ENCODE results near the gene PPP1R12B. TPM values are rescaled to one million over a fixed set of nuclear protein-coding genes. Genes with fewer than 3 reads are reported as not detected.
"Not testable (repeated sequence)": the region's sequence is repeated elsewhere in the genome, so short reads cannot be mapped to it uniquely, and the experiment has no call there.

Gene PPP1R12B
- total RNA-seq, 4 donors from 2014 or later, result 197 to 386 (median 303) TPM

- no peak for TF ChIP-seq CTCF (IDR thresholded peaks at IDR 0.05)
- no peak for TF ChIP-seq POLR2A (IDR thresholded peaks at IDR 0.05)
- H3K36me3 ChIP-seq, result no peaks in the 10 kb centered on the region
- no peak overlapping the region for H3K4me3 ChIP-seq
- peaks cover 0 to 21% of the 10 kb centered on the region in 2 donors for H3K4me1 ChIP-seq
- intact Hi-C loops (cut with DNase I; ENCODE audit: low total_unique reads), result no loop called here
- DNase-seq, result no peak
- H3K27ac ChIP-seq, result no peak overlapping the region
- H3K27me3 ChIP-seq, result no peaks in the 10 kb centered on the region
- no peaks in the 10 kb centered on the region for H3K9me3 ChIP-seq
These were observed 272.9 kb downstream of the PPP1R12B start for GRCh38 chr1:202621446-202621845.

- Histone ChIP-seq H3K27me3 (no peaks in the 10 kb centered on the region), H3K36me3 (no peaks in the 10 kb centered on the region), H3K4me1 (peaks cover 0 to 21% of the 10 kb centered on the region in 2 donors), H3K4me3 (no peak overlapping the region), H3K9me3 (no peaks in the 10 kb centered on the region), H3K27ac (no peak overlapping the region)
- TF ChIP-seq POLR2A (IDR thresholded peaks at IDR 0.05) (no peak), CTCF (IDR thresholded peaks at IDR 0.05) (no peak)
- no peak for DNase-seq
- intact Hi-C loops (cut with DNase I; ENCODE audit: low total_unique reads), result no loop called here
These were observed 273.9 kb downstream of the PPP1R12B start for GRCh38 chr1:202622388-202622787.

- Histone ChIP-seq H3K27me3 (no peaks in the 10 kb centered on the region), H3K27ac (peak overlapping the region; percentile 62 to 75), H3K9me3 (no peaks in the 10 kb centered on the region), H3K4me1 (peaks cover 0 to 21% of the 10 kb centered on the region in 2 donors), H3K36me3 (no peaks in the 10 kb centered on the region), H3K4me3 (peak overlapping the region; percentile 13 to 17)
- peak; percentile 67 to 72 for DNase-seq
- TF ChIP-seq POLR2A (IDR thresholded peaks at IDR 0.05) (no peak), CTCF (IDR thresholded peaks at IDR 0.05) (no peak)
- intact Hi-C loops (cut with DNase I; ENCODE audit: low total_unique reads), result no loop called here
These were observed 274.6 kb downstream of the PPP1R12B start for GRCh38 chr1:202623075-202623474.

- DNase-seq, result peak in 1 of 2 donors; percentile 43
- peak overlapping the region; percentile 13 to 17 for H3K4me3 ChIP-seq
- intact Hi-C loops (cut with DNase I; ENCODE audit: low total_unique reads); H3K27me3 ChIP-seq; H3K36me3 ChIP-seq; H3K9me3 ChIP-seq: not testable (repeated sequence)
- peaks cover 0 to 18% of the 10 kb centered on the region in 2 donors for H3K4me1 ChIP-seq
- peak overlapping the region; percentile 62 to 75 for H3K27ac ChIP-seq
These were observed 275.0 kb downstream of the PPP1R12B start for GRCh38 chr1:202623476-202623875.

GRCh38 chr1:202624088-202624780 lies 275.7 kb downstream of the PPP1R12B start:
- H3K36me3 ChIP-seq, result no peaks in the 10 kb centered on the region
- H3K27ac ChIP-seq, result no peak overlapping the region
- no peak overlapping the region for H3K4me3 ChIP-seq
- intact Hi-C loops (cut with DNase I; ENCODE audit: low total_unique reads), result no loop called here
- no peak for DNase-seq
- H3K27me3 ChIP-seq, result no peaks in the 10 kb centered on the region
- peaks cover 0 to 11% of the 10 kb centered on the region in 2 donors for H3K4me1 ChIP-seq
- TF ChIP-seq CTCF (IDR thresholded peaks at IDR 0.05) (no peak), POLR2A (IDR thresholded peaks at IDR 0.05) (no peak)
- no peaks in the 10 kb centered on the region for H3K9me3 ChIP-seq

Measured in uterus (tissue), 4 donors.